ENCODE measurements around the gene KIRREL1. TPM values are rescaled to one million over a fixed set of nuclear protein-coding genes. Genes with fewer than 3 reads are reported as not detected.

The KIRREL1 gene
- total RNA-seq, 1 donor from 2014 or later = not detected

DNA sequence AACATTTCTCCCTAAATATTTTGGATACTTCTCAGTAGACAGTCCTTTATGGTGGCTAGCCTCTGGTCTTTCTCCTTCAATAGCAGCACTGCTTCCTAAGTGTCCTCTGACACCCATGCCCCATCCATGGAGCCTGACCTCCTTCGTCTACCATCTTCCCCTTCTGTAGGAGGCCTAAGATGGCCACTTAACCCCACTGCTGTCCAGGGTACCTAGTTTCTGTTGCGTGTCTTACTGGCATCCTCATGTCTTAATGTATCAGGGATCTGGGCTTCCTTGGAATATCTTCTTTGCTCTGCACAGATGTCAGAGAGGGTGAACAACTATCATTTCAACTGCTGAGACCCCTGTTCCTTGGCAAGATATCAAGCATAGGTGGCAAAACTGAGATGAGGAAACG, 5.4 kb upstream of the KIRREL1 start:
- no peak overlapping the region for H3K4me3 Mint-ChIP-seq
- intact Hi-C loops (cut with micrococcal nuclease) = no loop called here
- ChIA-PET CTCF (interaction anchor here (6.3 kb wide), 1 partner anchor 131 kb away, joined by 276 read pairs; no protein-coding TSS in a partner anchor), POLR2A (no interaction called here)
- TF ChIP-seq, protein P1, sequence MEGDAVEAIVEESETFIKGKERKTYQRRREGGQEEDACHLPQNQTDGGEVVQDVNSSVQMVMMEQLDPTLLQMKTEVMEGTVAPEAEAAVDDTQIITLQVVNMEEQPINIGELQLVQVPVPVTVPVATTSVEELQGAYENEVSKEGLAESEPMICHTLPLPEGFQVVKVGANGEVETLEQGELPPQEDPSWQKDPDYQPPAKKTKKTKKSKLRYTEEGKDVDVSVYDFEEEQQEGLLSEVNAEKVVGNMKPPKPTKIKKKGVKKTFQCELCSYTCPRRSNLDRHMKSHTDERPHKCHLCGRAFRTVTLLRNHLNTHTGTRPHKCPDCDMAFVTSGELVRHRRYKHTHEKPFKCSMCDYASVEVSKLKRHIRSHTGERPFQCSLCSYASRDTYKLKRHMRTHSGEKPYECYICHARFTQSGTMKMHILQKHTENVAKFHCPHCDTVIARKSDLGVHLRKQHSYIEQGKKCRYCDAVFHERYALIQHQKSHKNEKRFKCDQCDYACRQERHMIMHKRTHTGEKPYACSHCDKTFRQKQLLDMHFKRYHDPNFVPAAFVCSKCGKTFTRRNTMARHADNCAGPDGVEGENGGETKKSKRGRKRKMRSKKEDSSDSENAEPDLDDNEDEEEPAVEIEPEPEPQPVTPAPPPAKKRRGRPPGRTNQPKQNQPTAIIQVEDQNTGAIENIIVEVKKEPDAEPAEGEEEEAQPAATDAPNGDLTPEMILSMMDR (IDR thresholded peaks at IDR 0.05) = no peak
- ATAC-seq (ENCODE audit: low read depth) = no peak
- DNase-seq = no peak
- peaks cover 27% of the 10 kb centered on the region for H3K27me3 Mint-ChIP-seq
- peaks cover 9% of the 10 kb centered on the region for H3K4me1 Mint-ChIP-seq
- H3K27ac Mint-ChIP-seq = no peak overlapping the region
- H3K36me3 Mint-ChIP-seq (ENCODE audit: low read depth) = no peaks in the 10 kb centered on the region
- H3K9me3 Mint-ChIP-seq = no peaks in the 10 kb centered on the region

DNA sequence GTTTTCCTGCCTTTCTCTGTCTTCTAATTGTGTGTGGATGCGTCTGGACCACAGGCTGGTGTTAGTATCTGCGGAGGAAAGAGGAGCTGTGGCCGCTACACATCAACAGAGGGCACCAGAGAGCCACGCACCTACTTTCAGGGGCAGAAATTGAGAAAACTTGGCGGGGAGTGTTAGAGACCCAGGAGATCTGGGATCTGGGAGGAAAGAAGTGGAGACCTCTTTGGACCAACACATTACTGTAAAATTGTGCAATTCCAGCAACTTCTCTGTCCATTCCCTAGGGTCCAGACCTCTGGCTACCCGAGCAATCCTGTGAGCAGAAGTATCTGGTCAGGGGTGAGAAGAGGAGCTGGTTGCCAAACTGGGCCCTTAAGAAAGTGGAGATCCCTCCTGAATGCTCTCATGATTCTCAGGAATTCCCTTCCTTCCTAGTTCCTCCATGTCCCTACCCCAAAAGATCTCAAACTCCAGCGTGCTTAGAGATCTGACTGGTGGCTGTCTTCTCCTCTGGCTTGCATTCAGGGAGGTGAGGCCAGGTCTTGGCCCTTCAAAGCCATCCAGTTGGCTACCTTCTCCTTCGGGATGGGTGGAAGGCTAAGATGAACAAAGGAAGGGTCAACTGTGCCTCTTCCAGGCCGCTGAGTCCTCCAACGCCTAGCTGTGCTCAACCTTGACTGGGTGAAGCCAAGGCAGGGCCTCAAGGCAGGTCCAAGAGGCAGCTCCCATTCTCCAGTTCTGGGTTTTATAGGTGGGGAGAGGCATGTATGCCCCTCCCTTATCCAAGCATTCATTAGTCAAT, 1.2 kb upstream of the KIRREL1 start:
- H3K36me3 Mint-ChIP-seq (ENCODE audit: low read depth) = no peaks in the 10 kb centered on the region
- H3K4me1 Mint-ChIP-seq = peaks cover 16% of the 10 kb centered on the region
- ATAC-seq (ENCODE audit: low read depth) (peak; percentile 68), DNase-seq (peak; percentile 46)
- ChIA-PET CTCF (interaction anchor here (0.6 to 6.3 kb wide), 25 partner anchors 9 to 1006 kb away, joined by 3 to 276 read pairs (median 5); no protein-coding TSS in a partner anchor), POLR2A (interaction anchor here (0.6 to 2.5 kb wide), 3 partner anchors 52 to 130 kb away, joined by 3 to 12 read pairs (median 10); no protein-coding TSS in a partner anchor)
- peak overlapping the region; percentile 79 for H3K4me3 Mint-ChIP-seq
- peaks cover 41% of the 10 kb centered on the region for H3K27me3 Mint-ChIP-seq
- TF ChIP-seq, protein P1 (IDR thresholded peaks at IDR 0.05) = peak; percentile 30
- intact Hi-C loops (cut with micrococcal nuclease) = loop anchor here (1.0 to 10.0 kb wide), 8 partner anchors 44 to 1083 kb away; partner anchors contain the start of genes AIM2 and CD1B
- no peaks in the 10 kb centered on the region for H3K9me3 Mint-ChIP-seq
- H3K27ac Mint-ChIP-seq = no peak overlapping the region

DNA sequence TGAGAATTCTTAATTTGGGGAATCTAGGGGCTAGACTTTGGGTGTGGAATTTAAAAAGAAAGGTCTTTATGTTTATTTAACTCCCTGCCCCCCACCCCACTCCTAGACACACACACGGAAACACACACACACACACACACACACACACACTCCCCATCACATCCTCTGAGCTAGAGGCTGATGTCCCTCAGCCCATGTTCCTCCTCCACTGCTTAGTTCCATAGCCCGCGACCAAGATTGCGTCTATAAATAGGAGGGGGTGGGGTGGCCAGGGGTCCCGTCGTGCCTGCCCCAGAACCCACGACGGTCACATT, 655 bp upstream of the KIRREL1 start:
- TF ChIP-seq, protein P1 (IDR thresholded peaks at IDR 0.05) = no peak
- Mint-ChIP-seq H3K27ac (no peak overlapping the region), H3K9me3 (no peaks in the 10 kb centered on the region), H3K4me3 (peak overlapping the region; percentile 79), H3K36me3 (ENCODE audit: low read depth) (no peaks in the 10 kb centered on the region), H3K27me3 (peaks cover 41% of the 10 kb centered on the region), H3K4me1 (peaks cover 16% of the 10 kb centered on the region)
- no peak for DNase-seq
- POLR2A ChIA-PET = interaction anchor here (0.5 to 2.5 kb wide), 5 partner anchors 53 to 681 kb away, joined by 3 to 12 read pairs (median 5); no protein-coding TSS in a partner anchor
- intact Hi-C loops (cut with micrococcal nuclease) = loop anchor here (1.0 to 10.0 kb wide), 8 partner anchors 44 to 1082 kb away; partner anchors contain the start of genes AIM2 and CD1B
- no peak for ATAC-seq (ENCODE audit: low read depth)
- CTCF ChIA-PET = interaction anchor here (0.5 to 6.3 kb wide), 18 partner anchors 9 to 1010 kb away, joined by 3 to 276 read pairs (median 6); a partner anchor contains a TSS

DNA sequence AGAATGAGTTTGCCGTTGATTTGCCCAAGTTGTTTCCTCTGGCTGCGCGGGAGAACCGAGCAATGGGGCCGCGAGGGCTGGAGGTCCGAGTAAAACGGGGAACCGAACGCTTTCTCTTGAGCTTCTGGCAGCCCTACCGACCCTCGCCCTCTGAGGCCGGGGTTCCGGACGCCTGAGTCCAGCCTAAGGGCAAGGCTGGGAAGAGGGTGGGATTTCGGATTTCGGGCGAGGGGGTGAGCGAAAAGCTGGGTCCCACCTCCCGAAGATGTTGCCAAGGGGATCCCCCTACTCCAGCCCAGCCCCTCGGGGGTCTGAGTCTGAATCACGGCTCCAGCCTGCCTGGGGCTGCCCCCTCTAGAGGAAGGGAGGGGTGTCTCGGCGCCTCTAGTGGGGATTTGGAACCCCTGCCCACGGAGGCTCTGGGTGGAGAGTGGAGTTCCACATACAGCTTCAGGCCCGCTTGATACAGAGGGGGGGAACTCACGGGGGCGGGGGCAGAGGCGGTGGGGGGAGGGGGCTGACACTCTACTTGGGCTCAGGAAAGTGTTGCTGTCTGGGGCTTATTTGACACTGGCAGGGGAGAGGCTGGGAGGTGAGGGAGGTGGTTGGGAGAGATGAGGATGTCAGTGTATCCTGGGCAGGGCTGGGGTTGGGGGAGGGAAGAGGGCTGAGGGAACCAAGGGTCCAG, 617 bp downstream of the KIRREL1 start:
- peaks cover 16% of the 10 kb centered on the region for H3K4me1 Mint-ChIP-seq
- no peak overlapping the region for H3K27ac Mint-ChIP-seq
- CTCF ChIA-PET = interaction anchor here (1.1 to 6.3 kb wide), 2 partner anchors 125 to 503 kb away, joined by 3 to 276 read pairs; no protein-coding TSS in a partner anchor
- H3K36me3 Mint-ChIP-seq (ENCODE audit: low read depth) = no peaks in the 10 kb centered on the region
- H3K9me3 Mint-ChIP-seq = no peaks in the 10 kb centered on the region
- ATAC-seq (ENCODE audit: low read depth) (peak; percentile 33), DNase-seq (no peak)
- H3K4me3 Mint-ChIP-seq = peak overlapping the region; percentile 63
- POLR2A ChIA-PET = no interaction called here
- TF ChIP-seq, protein P1 (IDR thresholded peaks at IDR 0.05) = no peak
- peaks cover 38% of the 10 kb centered on the region for H3K27me3 Mint-ChIP-seq
- intact Hi-C loops (cut with micrococcal nuclease) = loop anchor here (10.0 kb wide), 2 partner anchors 341 to 1081 kb away; partner anchors contain the start of genes AIM2 and CD1B

Data from activated B cell treated with CpG ODN at 0.5 μM for 24 hours (primary cell).